ENCODE measurements around the gene VLDLR.

Gene VLDLR

GRCh38 chr9:2691212-2691611 lies 69.6 kb downstream of the VLDLR start:
- Histone ChIP-seq H3K27ac (peak overlapping the region; percentile 58), H3K27me3 (ENCODE audit: insufficient read depth, low read depth, severe bottlenecking) (no peaks in the 10 kb centered on the region), H3K36me3 (no peaks in the 10 kb centered on the region), H3K9me3 (ENCODE audit: severe bottlenecking) (no peaks in the 10 kb centered on the region), H3K4me3 (ENCODE audit: low read depth, low read length) (no peak overlapping the region)
- TF ChIP-seq CTCF (IDR thresholded peaks at IDR 0.05; ENCODE audit: low read depth, low read length): no peak
- DNase-seq: no peak

GRCh38 chr9:2691626-2692025 lies 70.0 kb downstream of the VLDLR start:
- no peak for DNase-seq
- Histone ChIP-seq H3K27me3 (ENCODE audit: insufficient read depth, low read depth, severe bottlenecking) (no peaks in the 10 kb centered on the region), H3K9me3 (ENCODE audit: severe bottlenecking) (no peaks in the 10 kb centered on the region), H3K36me3 (no peaks in the 10 kb centered on the region), H3K4me3 (ENCODE audit: low read depth, low read length) (no peak overlapping the region), H3K27ac (peak overlapping the region; percentile 58)
- TF ChIP-seq CTCF (IDR thresholded peaks at IDR 0.05; ENCODE audit: low read depth, low read length): no peak

- TF ChIP-seq CTCF (IDR thresholded peaks at IDR 0.05; ENCODE audit: low read depth, low read length): 0 out of 2 replicates have a peak, but pooled peaks have one; percentile 20
- Histone ChIP-seq H3K27ac (no peak overlapping the region), H3K9me3 (ENCODE audit: severe bottlenecking) (no peaks in the 10 kb centered on the region), H3K4me3 (ENCODE audit: low read depth, low read length) (no peak overlapping the region), H3K27me3 (ENCODE audit: insufficient read depth, low read depth, severe bottlenecking) (no peaks in the 10 kb centered on the region), H3K36me3 (no peaks in the 10 kb centered on the region)
- DNase-seq: peak; percentile 68
These were observed 71.5 kb downstream of the VLDLR start for GRCh38 chr9:2693056-2693455.

- DNase-seq: no peak
- Histone ChIP-seq H3K36me3 (no peaks in the 10 kb centered on the region), H3K4me3 (ENCODE audit: low read depth, low read length) (no peak overlapping the region), H3K9me3 (ENCODE audit: severe bottlenecking) (no peaks in the 10 kb centered on the region), H3K27me3 (ENCODE audit: insufficient read depth, low read depth, severe bottlenecking) (no peaks in the 10 kb centered on the region), H3K27ac (no peak overlapping the region)
- no peak for TF ChIP-seq CTCF (IDR thresholded peaks at IDR 0.05; ENCODE audit: low read depth, low read length)
These were observed 75.9 kb downstream of the VLDLR start for GRCh38 chr9:2697492-2697891.

- Histone ChIP-seq H3K36me3 (no peaks in the 10 kb centered on the region), H3K9me3 (ENCODE audit: severe bottlenecking) (no peaks in the 10 kb centered on the region), H3K4me3 (ENCODE audit: low read depth, low read length) (no peak overlapping the region), H3K27me3 (ENCODE audit: insufficient read depth, low read depth, severe bottlenecking) (no peaks in the 10 kb centered on the region), H3K27ac (no peak overlapping the region)
- DNase-seq: no peak
- no peak for TF ChIP-seq CTCF (IDR thresholded peaks at IDR 0.05; ENCODE audit: low read depth, low read length)
These were observed 78.8 kb downstream of the VLDLR start for GRCh38 chr9:2700398-2700797.

- no peak overlapping the region for H3K27ac ChIP-seq
These were observed 79.4 kb downstream of the VLDLR start for GRCh38 chr9:2700909-2701550.

More at GRCh38 chr9:2700909-2701550, 79.4 kb downstream of the VLDLR start:
- Histone ChIP-seq H3K4me3 (ENCODE audit: low read depth, low read length) (no peak overlapping the region), H3K36me3 (no peaks in the 10 kb centered on the region), H3K9me3 (ENCODE audit: severe bottlenecking) (no peaks in the 10 kb centered on the region), H3K27me3 (ENCODE audit: insufficient read depth, low read depth, severe bottlenecking) (no peaks in the 10 kb centered on the region)
- TF ChIP-seq CTCF (IDR thresholded peaks at IDR 0.05; ENCODE audit: low read depth, low read length): no peak
- no peak for DNase-seq

All from WERI-Rb-1 (cell line).